GM19099 (cell line): ENCODE measurements around the gene PPP2R5C.

ENCODE experiments used
- POLR2A ChIP-seq: IDR thresholded peaks from 3 replicates; pipeline ENCODE4 v1.6.1; 2011; ENCODE audit warnings: low read depth; ENCODE audit not compliant: insufficient read length; ENCODE audit errors: extremely low read depth

PPP2R5C gene

DNA sequence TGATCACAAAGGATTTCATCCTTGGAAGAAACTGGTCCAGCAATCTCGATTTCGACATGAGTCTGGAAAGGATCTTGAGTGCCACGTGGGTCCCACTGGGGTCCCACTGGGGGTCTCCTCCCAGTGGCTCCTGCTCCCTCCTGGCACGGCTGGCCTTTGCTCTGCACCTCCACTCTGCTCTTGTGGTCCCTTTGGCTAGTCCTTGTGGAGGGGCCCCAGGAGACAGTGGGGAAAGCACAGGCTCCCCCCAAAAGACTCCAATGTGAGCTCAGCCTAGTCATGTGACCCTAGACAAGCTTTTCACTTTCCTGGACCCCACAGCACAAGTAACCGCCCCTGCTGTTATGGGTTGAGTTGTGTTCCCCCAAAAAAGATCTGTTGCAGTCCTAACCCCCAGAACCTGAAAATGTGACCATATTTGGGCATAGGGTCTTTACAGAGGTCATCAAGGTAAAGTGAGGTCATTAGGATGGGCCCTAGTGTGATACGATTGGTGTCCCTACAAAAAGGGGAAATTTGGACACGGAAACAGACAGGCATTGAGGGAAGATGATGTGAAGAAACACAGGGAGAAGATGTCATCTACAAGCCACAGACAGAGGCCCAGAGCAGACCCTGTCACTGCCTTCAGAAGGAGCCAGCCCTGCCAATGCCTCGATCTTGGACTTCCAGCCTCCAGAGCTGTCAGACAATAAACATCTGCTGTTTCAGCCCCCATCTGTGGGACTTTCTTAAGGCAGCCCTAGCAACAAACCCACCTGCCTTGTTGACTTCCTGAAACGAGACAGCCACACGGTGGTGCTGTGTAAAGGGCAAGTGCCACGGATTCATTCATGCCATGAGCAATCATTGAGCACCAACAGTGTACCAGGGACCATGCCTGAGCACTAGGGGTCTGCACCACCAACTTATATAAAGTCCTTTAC is 23.8 kb upstream of the PPP2R5C start:
- TF ChIP-seq POLR2A, result no peak

DNA sequence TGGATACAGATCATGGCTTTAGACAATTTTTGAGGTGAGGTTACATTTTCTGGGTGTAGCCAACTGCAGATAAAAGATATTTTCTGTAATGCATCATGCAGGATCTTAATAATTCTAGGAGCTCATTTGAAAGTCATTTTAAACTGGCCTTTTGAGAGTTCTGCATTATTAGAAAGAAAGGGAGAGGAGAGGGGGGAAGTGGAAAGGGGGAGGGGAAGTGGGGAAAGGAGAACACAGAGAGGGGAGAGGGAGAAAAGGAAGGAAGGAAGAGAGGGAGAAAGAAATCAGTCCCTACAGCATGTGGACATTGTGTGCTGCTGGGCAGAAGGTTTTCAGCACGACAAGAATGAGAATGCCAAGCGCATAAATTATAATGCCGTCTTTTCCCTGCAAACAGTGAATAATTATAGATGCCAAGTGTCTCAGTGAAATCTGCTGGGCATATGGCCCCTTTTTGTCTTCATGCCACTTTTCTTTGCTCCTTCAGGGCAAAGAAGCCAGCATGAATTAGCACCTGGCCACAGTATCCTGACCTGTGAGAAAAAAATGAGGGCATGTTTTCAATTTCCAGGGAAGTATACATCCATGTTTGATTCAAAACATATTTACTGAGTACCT is 22.7 kb upstream of the PPP2R5C start:
- TF ChIP-seq POLR2A, result no peak

- TF ChIP-seq POLR2A, result no peak
Observed at GRCh38 chr14:101739446-101740141, 21.9 kb upstream of the PPP2R5C start.

DNA sequence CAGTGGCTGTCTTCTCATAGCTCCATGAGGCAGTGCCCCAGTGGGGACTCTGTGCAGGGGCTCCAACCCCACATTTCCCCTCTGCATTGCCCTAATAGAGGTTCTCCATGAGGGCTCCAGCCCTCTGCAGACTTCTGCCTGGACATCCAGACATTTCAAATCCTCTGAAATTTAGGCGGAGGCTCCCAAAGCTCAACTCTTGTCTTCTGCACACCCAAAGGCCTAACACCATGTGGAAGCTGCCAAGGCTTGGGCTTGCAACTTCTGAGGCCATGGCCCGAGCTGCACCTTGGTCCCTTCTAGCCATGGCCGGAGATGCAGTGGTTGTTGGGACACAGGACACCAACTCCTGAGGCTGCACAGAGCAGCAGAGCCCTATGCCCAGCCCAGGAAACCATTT is 20.5 kb upstream of the PPP2R5C start:
- TF ChIP-seq POLR2A, result no peak

GRCh38 chr14:101743701-101744100 is 17.8 kb upstream of the PPP2R5C start:
- no peak for TF ChIP-seq POLR2A

GRCh38 chr14:101754893-101755292 is 6.6 kb upstream of the PPP2R5C start:
- no peak for TF ChIP-seq POLR2A

DNA sequence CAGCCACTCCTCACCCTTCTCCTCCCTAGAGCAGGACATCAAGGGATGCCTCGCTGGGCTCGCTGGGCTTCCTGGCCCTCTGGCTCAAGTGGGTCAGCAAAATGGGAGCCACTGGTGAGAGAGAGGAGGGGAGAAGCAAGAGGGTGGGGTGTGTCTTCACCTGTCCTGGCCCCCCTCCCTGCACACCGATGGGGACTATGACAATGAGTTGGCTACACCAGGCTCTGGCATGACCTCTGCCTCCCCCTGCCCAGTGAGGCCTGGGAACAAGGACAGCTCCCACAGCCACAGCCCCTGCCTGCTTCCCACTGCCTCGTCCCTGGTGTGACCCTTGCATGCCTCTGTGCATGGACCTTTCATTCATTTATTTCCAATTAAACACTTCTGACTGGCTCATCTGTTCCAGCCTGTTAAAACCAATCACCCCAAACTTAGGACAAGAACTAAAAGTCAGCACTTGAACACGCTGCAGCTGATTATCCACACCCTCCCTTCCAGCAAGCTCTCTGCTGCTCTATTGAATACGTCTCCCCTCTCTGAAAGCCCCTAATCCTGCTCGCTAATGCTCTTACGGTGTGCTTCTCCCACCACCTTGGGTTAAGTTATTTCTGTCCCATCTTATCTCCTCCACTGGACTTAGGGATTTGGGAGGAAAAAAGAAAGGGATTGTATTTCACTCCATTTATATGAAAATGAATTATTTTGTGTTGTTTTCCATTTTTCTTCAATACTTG is 5.8 kb upstream of the PPP2R5C start:
- TF ChIP-seq POLR2A, result no peak

DNA sequence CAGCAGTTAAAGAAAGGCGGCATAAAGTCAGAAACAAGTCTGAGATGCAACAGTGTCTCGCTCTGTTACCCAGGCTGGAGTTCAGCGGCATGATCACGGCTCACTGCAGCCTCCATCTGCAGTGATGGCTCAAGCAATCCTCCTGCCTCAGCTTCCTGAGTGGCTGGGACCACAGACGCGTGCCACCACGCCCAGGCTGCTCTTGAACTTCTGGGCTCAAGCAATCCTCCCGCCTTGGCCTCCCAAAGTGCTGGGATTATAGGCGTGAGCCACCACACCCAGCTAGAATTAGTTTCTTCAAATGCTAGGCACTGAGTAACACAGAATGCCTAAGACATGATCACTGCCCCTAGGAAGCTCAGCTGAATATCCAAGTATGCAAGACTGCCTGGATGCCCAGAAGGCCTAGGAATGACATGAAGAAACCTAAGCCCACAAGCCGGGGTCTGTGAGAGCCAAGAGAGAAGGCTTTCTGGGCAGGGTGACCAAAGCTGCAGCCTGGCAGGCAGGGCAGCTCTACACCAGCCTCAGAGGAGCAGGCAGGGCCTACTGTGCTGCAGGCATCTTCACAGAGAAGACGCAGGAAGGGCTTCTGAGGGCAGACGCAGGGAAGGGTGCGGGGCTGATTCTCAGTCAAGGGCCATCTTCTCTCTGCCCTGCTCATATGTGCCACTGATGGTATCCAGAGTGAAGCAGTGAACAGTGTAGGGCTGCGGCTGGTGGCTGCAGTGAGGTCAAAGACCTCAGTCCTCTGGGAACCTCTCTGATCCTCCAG is 4.3 kb upstream of the PPP2R5C start:
- TF ChIP-seq POLR2A, result no peak

- no peak for TF ChIP-seq POLR2A
Observed at GRCh38 chr14:101757839-101758211, 3.7 kb upstream of the PPP2R5C start.

GRCh38 chr14:101758913-101759593 is 2.5 kb upstream of the PPP2R5C start:
- TF ChIP-seq POLR2A, result no peak

GRCh38 chr14:101760138-101761011 is 1.1 kb upstream of the PPP2R5C start:
- TF ChIP-seq POLR2A, result no peak

DNA sequence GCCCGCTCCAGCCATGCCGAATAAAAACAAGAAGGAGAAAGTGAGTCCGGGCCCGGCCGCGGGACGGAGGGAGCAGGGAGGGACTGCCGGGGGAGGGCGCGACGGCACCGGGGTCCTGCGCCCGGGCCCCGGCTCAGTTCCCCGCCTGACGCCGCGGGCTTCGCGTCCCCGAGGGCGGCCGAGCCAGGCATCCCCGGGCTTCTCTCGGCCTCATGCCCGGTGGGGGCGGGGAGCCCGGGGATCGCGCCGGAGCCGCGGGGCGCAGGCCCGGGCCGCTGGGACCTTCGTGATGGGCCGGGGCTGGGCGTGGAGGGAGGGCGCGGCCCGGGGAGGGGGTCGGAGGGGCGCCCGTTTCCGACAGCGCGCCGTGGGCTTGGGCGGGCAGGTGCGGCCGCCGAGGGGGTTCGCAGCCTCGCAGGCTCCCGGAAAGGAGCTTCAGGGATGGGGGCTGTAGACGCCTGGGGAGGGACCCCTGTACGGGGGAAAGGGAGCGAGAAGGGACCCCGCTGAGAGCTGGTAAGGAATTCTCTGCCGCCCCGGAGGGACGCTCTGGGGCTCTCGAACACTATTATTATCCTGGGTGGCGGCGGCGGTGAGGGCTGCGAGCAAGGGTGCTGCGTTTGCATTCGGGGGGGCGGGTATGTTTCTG is 496 bp downstream of the PPP2R5C start:
- TF ChIP-seq POLR2A, result peak; percentile 2

- no peak for TF ChIP-seq POLR2A
Observed at GRCh38 chr14:101762530-101763101, 1.1 kb downstream of the PPP2R5C start.
